ENCODE measurements around the gene PCDHA13. TPM values are rescaled to one million over a fixed set of nuclear protein-coding genes. Genes with fewer than 3 reads are reported as not detected.
A peak's percentile ranks its signal among the peaks of the same experiment; 100 is the strongest.
"Not testable (repeated sequence)": the region's sequence is repeated elsewhere in the genome, so short reads cannot be mapped to it uniquely, and the experiment has no call there.

The PCDHA13 gene, protein sequence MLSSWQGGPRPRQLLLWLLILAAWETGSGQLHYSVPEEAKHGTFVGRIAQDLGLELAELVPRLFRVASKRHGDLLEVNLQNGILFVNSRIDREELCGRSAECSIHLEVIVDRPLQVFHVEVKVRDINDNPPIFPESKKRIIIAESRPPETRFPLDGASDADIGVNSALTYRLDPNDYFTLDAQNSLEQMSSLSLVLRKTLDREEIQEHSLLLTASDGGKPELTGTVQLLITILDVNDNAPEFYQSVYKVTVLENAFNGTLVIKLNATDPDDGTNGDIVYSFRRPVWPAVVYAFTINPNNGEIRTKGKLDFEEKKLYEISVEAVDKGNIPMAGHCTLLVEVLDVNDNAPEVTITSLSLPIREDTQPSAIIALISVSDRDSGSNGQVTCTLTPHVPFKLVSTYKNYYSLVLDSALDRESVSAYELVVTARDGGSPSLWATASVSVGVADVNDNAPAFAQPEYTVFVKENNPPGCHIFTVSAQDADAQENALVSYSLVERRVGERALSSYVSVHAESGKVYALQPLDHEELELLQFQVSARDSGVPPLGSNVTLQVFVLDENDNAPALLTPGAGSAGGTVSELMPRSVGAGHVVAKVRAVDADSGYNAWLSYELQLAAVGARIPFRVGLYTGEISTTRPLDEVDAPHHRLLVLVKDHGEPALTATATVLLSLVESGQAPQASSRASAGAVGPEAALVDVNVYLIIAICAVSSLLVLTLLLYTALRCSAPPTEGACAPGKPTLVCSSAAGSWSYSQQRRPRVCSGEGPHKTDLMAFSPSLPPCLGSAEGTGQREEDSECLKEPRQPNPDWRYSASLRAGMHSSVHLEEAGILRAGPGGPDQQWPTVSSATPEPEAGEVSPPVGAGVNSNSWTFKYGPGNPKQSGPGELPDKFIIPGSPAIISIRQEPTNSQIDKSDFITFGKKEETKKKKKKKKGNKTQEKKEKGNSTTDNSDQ
- total RNA-seq: 0.04 TPM
- polyA plus RNA-seq (ENCODE audit: insufficient read depth in 1 of 8, insufficient read length in 8 of 8, low replicate concordance in 1 of 8): under 1 TPM in 3 of 8 donors, not detected in 5; 0.03 to 0.14 (median 0.04) TPM
- long read RNA-seq, donor 1: 0 reads
- long read RNA-seq, donor 2: 0 reads
- long read RNA-seq, donor 3: 0 reads
- long read RNA-seq, donor 4: 0 reads
- long read RNA-seq, donor 5: 0 reads
- long read RNA-seq, donor 6: 0 reads
- long read RNA-seq, donor 7: 0 reads
- long read RNA-seq, donor 8: 0 reads
- long read RNA-seq, donor 9: 0 reads
- long read RNA-seq, donor 10: 0 reads
- long read RNA-seq, donor 11: 0 reads

DNA sequence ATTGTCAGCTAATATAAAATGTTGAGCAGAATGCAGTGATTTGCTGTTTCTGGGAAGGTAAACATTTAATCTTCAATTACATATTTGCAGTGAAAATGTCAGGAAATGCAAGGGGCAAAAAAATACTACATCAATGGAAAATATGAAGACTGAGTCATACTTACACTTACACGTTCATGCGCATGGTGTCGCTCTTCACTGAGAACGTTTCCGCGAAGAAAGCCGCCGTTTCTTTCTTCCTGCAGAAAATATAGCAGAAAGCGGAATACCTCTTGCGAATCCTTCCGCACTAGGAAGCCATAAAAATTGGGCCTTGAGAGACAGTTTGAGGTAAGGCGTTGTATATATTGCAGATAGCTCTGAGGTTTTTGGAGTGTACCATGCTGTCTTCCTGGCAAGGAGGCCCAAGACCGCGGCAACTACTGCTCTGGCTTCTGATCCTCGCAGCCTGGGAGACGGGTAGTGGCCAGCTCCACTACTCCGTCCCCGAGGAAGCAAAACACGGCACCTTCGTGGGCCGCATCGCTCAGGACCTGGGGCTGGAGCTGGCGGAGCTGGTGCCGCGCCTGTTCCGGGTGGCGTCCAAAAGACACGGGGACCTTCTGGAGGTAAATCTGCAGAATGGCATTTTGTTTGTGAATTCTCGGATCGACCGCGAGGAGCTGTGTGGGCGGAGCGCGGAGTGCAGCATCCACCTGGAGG, at the start of gene PCDHA13:
PCDHA13 (plus strand) TSS at position 236 of the 702 bp plus-strand sequence; CDS start at position 381, 145 bp downstream.
- WGBS (ENCODE audit: insufficient coverage): 9% methylated on average over 15 of the region's 35 CpGs
- H3K27me3 ChIP-seq (ENCODE audit: control insufficient read depth, insufficient read depth, low read length): peaks cover 5% of the 10 kb centered on the region
- H3K27ac ChIP-seq (ENCODE audit: low read length): no peak within 1 kb of the TSS
- DNase-seq: peak; percentile 0
- peaks cover 13% of the 10 kb centered on the region for H3K9me3 ChIP-seq (replicated peaks; ENCODE audit: control insufficient read depth, low read depth, low read length)
- H3K4me3 ChIP-seq (ENCODE audit: low read length): no peak within 1 kb of the TSS
- no peaks in the 10 kb centered on the region for H3K36me3 ChIP-seq (ENCODE audit: control insufficient read depth, insufficient read depth, low read length)
- no peaks in the 10 kb centered on the region for H3K4me1 ChIP-seq (ENCODE audit: control insufficient read depth, insufficient read depth, low read length)

DNA sequence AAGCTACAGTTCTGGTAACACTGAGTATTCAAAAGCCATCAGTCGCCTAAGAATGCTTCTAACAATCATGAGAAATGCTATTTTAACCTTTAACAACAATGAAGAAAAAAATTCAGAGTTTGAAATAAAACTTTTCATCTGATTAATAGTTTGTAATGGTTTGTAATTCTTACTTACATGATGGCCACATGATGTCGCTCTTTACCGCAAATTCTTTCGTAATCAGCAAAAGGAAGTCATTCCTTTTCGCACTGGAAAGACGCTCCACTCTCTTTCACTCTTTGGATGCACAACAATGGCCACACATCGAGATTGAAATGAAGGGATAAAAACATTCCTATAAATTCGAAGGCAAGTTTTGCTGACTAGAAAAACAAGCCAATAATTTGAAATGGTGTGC, 47.9 kb upstream of the PCDHA13 start, which contains the start of gene PCDHA7:
PCDHA7 (plus strand) TSS at position 277 of the 400 bp plus-strand sequence; CDS start at position 392, 115 bp downstream.
- no CpG with 5 or more reads among the region's 8 CpGs for WGBS (ENCODE audit: insufficient coverage)
- peak; percentile 2 for DNase-seq
- Histone ChIP-seq H3K9me3 (replicated peaks; ENCODE audit: control insufficient read depth, low read depth, low read length) (peaks cover 21% of the 10 kb centered on the region), H3K4me1 (ENCODE audit: control insufficient read depth, insufficient read depth, low read length) (no peaks in the 10 kb centered on the region), H3K27me3 (ENCODE audit: control insufficient read depth, insufficient read depth, low read length) (peaks cover 12% of the 10 kb centered on the region), H3K4me3 (ENCODE audit: low read length) (no peak within 1 kb of the TSS), H3K27ac (ENCODE audit: low read length) (no peak within 1 kb of the TSS), H3K36me3 (ENCODE audit: control insufficient read depth, insufficient read depth, low read length) (no peaks in the 10 kb centered on the region)

DNA sequence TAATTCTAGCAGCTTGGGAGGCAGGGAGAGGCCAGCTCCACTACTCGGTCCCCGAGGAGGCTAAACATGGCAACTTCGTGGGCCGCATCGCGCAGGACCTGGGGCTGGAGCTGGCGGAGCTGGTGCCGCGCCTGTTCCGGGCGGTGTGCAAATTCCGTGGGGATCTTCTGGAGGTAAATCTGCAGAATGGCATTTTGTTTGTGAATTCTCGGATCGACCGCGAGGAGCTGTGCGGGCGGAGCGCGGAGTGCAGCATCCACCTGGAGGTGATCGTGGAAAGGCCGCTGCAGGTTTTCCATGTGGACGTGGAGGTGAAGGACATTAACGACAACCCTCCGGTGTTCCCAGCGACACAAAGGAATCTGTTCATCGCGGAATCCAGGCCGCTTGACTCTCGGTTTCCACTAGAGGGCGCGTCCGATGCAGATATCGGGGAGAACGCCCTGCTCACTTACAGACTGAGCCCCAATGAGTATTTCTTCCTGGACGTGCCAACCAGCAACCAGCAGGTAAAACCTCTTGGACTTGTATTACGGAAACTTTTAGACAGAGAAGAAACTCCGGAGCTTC, 47.4 kb upstream of the PCDHA13 start:
- H3K36me3 ChIP-seq (ENCODE audit: control insufficient read depth, insufficient read depth, low read length); H3K4me1 ChIP-seq (ENCODE audit: control insufficient read depth, insufficient read depth, low read length); H3K27ac ChIP-seq (ENCODE audit: low read length); DNase-seq; H3K4me3 ChIP-seq (ENCODE audit: low read length): not testable (repeated sequence)
- 25% methylated on average over 15 of the region's 38 CpGs for WGBS (ENCODE audit: insufficient coverage)
- H3K9me3 ChIP-seq (replicated peaks; ENCODE audit: control insufficient read depth, low read depth, low read length): peaks cover 21% of the 10 kb centered on the region
- peaks cover 12% of the 10 kb centered on the region for H3K27me3 ChIP-seq (ENCODE audit: control insufficient read depth, insufficient read depth, low read length)

DNA sequence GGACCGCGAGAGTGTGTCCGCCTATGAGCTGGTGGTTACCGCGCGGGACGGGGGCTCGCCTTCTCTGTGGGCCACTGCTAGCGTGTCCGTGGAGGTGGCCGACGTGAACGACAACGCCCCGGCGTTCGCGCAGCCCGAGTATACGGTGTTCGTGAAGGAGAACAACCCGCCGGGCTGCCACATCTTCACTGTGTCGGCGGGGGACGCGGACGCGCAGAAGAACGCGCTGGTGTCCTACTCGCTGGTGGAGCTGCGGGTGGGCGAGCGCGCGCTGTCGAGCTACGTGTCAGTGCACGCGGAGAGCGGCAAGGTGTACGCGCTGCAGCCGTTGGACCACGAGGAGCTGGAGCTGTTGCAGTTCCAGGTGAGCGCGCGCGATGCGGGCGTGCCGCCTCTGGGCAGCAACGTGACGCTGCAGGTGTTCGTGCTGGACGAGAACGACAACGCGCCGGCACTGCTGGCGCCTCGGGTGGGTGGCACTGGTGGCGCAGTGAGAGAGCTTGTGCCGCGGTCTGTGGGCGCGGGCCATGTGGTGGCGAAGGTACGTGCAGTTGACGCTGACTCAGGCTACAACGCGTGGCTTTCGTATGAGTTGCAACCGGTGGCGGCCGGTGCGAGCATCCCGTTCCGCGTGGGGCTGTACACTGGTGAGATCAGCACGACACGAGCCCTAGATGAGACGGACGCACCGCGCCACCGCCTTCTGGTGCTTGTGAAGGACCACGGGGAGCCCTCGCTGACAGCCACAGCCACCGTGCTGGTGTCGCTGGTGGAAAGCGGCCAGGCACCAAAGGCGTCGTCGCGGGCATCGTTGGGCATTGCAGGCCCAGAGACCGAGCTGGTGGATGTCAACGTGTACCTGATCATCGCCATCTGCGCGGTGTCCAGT, 46.1 kb upstream of the PCDHA13 start:
- Histone ChIP-seq H3K9me3 (replicated peaks; ENCODE audit: control insufficient read depth, low read depth, low read length) (peaks cover 17% of the 10 kb centered on the region), H3K27ac (ENCODE audit: low read length) (no peak overlapping the region), H3K4me1 (ENCODE audit: control insufficient read depth, insufficient read depth, low read length) (no peaks in the 10 kb centered on the region), H3K36me3 (ENCODE audit: control insufficient read depth, insufficient read depth, low read length) (no peaks in the 10 kb centered on the region), H3K27me3 (ENCODE audit: control insufficient read depth, insufficient read depth, low read length) (peaks cover 7% of the 10 kb centered on the region), H3K4me3 (ENCODE audit: low read length) (no peak overlapping the region)
- no peak for DNase-seq
- WGBS (ENCODE audit: insufficient coverage): 37% methylated on average over 103 of the region's 103 CpGs

DNA sequence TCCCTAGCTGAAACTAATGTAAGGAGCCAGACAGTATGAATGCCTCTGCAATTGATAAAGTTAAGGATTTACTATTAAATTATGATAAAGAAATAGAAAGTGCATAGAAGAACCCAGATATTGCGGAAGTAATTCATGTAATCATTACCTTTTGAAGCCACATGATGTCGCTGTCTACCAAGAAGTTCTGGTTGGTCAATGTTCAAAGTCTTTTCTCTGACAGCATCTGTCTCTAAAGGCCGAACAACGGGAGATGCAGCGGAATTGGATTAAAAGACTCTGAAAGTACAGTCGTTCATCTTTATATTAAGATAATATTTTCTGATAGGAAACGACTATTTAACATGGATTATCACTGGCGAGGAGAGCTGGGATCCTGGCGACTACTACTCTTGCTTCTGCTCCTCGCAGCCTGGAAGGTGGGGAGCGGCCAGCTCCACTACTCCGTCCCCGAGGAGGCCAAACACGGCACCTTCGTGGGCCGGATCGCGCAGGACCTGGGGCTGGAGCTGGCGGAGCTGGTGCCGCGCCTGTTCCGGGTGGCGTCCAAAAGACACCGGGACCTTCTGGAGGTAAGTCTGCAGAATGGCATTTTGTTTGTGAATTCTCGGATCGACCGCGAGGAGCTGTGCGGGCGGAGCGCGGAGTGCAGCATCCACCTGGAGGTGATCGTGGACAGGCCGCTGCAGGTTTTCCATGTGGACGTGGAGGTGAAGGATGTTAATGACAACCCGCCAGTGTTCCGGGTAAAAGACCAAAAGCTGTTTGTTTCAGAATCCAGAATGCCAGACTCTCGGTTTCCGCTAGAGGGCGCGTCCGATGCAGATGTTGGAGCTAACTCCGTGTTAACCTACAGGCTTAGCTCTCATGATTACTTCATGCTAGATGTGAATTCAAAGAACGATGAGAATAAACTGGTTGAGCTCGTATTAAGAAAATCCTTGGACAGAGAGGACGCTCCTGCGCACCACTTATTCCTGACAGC, 40.7 kb upstream of the PCDHA13 start, which contains the start of gene PCDHA8:
PCDHA8 (plus strand) TSS at position 210 of the 985 bp plus-strand sequence; CDS start at position 345, 135 bp downstream.
- Histone ChIP-seq H3K4me3 (ENCODE audit: low read length) (no peak within 1 kb of the TSS), H3K27me3 (ENCODE audit: control insufficient read depth, insufficient read depth, low read length) (no peaks in the 10 kb centered on the region)
- no peak for DNase-seq

DNA sequence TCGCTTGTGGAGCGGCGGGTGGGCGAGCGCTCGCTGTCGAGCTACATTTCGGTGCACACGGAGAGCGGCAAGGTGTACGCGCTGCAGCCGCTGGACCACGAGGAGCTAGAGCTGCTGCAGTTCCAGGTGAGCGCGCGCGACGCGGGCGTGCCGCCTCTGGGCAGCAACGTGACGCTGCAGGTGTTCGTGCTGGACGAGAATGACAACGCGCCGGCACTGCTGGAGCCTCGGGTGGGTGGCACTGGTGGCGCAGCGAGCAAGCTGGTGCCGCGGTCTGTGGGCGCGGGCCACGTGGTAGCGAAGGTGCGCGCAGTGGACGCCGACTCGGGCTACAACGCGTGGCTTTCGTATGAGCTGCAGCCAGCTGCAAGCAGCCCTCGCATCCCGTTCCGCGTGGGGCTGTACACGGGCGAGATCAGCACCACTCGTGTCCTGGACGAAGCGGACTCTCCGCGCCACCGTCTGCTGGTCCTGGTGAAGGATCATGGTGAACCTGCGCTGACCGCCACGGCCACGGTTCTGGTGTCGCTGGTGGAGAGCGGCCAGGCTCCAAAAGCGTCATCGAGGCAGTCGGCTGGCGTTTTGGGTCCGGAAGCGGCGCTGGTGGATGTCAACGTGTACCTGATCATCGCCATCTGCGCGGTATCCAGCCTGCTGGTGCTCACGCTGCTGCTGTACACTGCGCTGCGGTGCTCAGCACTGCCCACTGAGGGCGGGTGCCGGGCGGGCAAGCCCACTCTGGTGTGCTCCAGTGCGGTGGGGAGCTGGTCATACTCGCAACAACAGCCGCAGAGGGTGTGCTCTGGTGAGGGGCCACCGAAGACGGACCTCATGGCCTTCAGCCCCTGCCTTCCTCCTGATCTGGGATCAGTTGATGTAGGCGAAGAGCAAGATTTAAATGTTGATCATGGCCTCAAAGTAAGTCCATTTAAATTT, 38.9 kb upstream of the PCDHA13 start:
- whole genome bisulfite sequencing (ENCODE audit: insufficient coverage): 43% methylated on average over 42 of the region's 87 CpGs
- Histone ChIP-seq H3K4me3 (ENCODE audit: low read length) (no peak overlapping the region), H3K27me3 (ENCODE audit: control insufficient read depth, insufficient read depth, low read length) (no peaks in the 10 kb centered on the region), H3K27ac (ENCODE audit: low read length) (no peak overlapping the region), H3K9me3 (replicated peaks; ENCODE audit: control insufficient read depth, low read depth, low read length) (peaks cover 11% of the 10 kb centered on the region), H3K36me3 (ENCODE audit: control insufficient read depth, insufficient read depth, low read length) (no peaks in the 10 kb centered on the region), H3K4me1 (ENCODE audit: control insufficient read depth, insufficient read depth, low read length) (no peaks in the 10 kb centered on the region)
- no peak for DNase-seq

More for the DNA sequence above, 40.7 kb upstream of the PCDHA13 start, which contains the start of gene PCDHA8:
- WGBS (ENCODE audit: insufficient coverage): 17% methylated on average over 14 of the region's 47 CpGs
- Histone ChIP-seq H3K9me3 (replicated peaks; ENCODE audit: control insufficient read depth, low read depth, low read length) (peaks cover 16% of the 10 kb centered on the region), H3K4me1 (ENCODE audit: control insufficient read depth, insufficient read depth, low read length) (no peaks in the 10 kb centered on the region), H3K27ac (ENCODE audit: low read length) (no peak within 1 kb of the TSS), H3K36me3 (ENCODE audit: control insufficient read depth, insufficient read depth, low read length) (no peaks in the 10 kb centered on the region)
